K562 (cell line): ENCODE measurements around the gene GRIK1. TPM values are rescaled to one million over a fixed set of nuclear protein-coding genes. Genes with fewer than 3 reads are reported as not detected.

Experiments
- ARID1B ChIP-seq: fragments of 450-650 bp; IDR thresholded peaks from 2 replicates; pipeline ENCODE4 v1.6.1; 2016; ENCODE audit warnings: antibody characterized with exemption, mild to moderate bottlenecking, inconsistent platforms
- CSDE1 ChIP-seq, 2 experiments: fragments of 450-650 bp; IDR thresholded peaks; 2 replicates each; pipeline ENCODE4 v1.6.1; 2016; ENCODE audit warnings: mild to moderate bottlenecking in 1 of 2
- HOXB6 ChIP-seq: fragments of 250-450 bp; sonication (Bioruptor Pico); IDR thresholded peaks from 2 replicates; pipeline ENCODE4 v1.5.1; 2022; ENCODE audit warnings: mild to moderate bottlenecking, borderline replicate concordance
- KLF6 ChIP-seq: fragments of 250-450 bp; sonication (Bioruptor Pico); IDR thresholded peaks from 2 replicates; pipeline ENCODE4 v1.4.0; 2020; ENCODE audit warnings: mild to moderate bottlenecking, moderate library complexity, borderline replicate concordance
- SETDB1 ChIP-seq: IDR thresholded peaks from one replicate; pipeline ENCODE4 v1.6.1; 2012; ENCODE audit warnings: low read length, control low read depth, inconsistent platforms
- STAG1 ChIP-seq: sonication (generic); formaldehyde crosslinking; IDR thresholded peaks from 2 replicates; pipeline ENCODE4 v1.5.0; 2020; ENCODE audit warnings: missing genetic modification reagents, borderline replicate concordance
- ZNF23 ChIP-seq: fragments of 250-450 bp; sonication (Bioruptor Pico); IDR thresholded peaks from 2 replicates; pipeline ENCODE4 v1.4.0; 2020; ENCODE audit warnings: mild to moderate bottlenecking
- polyA plus RNA-seq, 8 experiments: library from polyadenylated mRNA; depleted of rRNA in 4 of 8; stranded (reverse) in 5 of 8; unstranded in 3 of 8; fragments of >200 nt; fragmentation: Nextera tagmentation in 2 of 8; fragmentation: Illumina TruSeq in 1 of 8; extraction: Ambion mirVana in 2 of 8; extraction: Trizol in 1 of 8; gene quantifications; 2 replicates each; pipeline versions ENCODE4 v1.2.1 to v1.2.3, GENCODE V29; 2011 to 2014; ENCODE audit warnings: inconsistent platforms in 1 of 8, missing spikeins in 1 of 8
- total RNA-seq, 7 experiments: library from RNA; depleted of rRNA in 6 of 7; stranded (reverse); fragments of >200 nt in 6 of 7; fragmentation: Illumina TruSeq in 2 of 7; extraction: Trizol in 2 of 7; gene quantifications; 2 replicates each; pipeline versions ENCODE4 v1.2.1 to v1.2.3, GENCODE V29; 2011 to 2021; ENCODE audit warnings: low replicate concordance in 1 of 7
- TF ChIP-seq, protein P1 (sequence below): fragments of 450-650 bp; IDR thresholded peaks from 2 replicates; pipeline ENCODE4 v1.6.1; 2016; ENCODE audit warnings: mild to moderate bottlenecking, moderate library complexity
- TF ChIP-seq, protein P2 (sequence below), 2 experiments: fragments of 450-650 bp in 1 of 2; sonication (generic) in 1 of 2; formaldehyde crosslinking in 1 of 2; IDR thresholded peaks in 1 of 2; conservative IDR thresholded peaks in 1 of 2; 2 replicates each; pipeline versions ENCODE4 v1.6.1 to v1.8.1; 2016 to 2023; ENCODE audit warnings: mild to moderate bottlenecking in 2 of 2, moderate library complexity in 2 of 2, inconsistent platforms in 1 of 2, missing genetic modification reagents in 1 of 2
- TF ChIP-seq, protein P3 (sequence below): sonication (generic); formaldehyde crosslinking; IDR thresholded peaks from 2 replicates; pipeline ENCODE4 v1.8.0; 2022; ENCODE audit warnings: mild to moderate bottlenecking, missing genetic modification reagents, borderline replicate concordance
- TF ChIP-seq, protein P4 (sequence below): fragments of 450-650 bp; formaldehyde crosslinking; conservative IDR thresholded peaks from 2 replicates; pipeline ENCODE4 v1.4.0; 2022; ENCODE audit warnings: mild to moderate bottlenecking, missing genetic modification characterization

Gene GRIK1
- total and polyA plus RNA-seq, 9 of the 15 experiments (the other 6 are each of a cell fraction or from before 2014, with no cell fraction given), result 0.17 to 2.8 (median 0.53) TPM

DNA sequence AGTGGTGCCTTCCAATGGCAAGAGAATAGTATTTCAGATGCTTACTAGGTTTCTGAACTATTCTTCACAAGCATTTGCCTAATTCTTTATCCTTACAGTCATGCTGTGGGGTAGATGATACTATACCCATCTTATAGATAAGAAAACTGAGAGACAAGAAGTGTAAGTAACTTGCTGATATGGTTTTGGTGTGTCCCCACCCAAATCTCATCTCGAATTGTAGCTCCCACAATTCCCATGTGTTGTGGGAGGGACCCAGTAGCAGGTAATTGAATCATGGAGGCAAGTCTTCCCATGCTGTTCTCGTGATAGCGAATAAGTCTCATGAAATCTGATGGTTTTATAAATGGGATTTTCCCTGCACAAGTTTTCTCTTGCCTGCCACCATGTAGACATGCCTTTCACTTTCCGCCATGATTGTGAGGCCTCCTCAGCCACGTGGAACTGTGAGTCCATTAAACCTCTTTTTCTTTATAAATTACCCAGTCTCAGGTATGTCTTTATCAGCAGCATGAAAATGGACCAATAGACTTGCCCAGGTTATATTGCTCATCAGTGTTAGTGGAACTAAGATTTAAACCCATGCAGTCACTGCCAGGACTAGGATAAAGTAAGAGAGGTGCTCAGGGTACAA is 298.7 kb downstream of the GRIK1 start (continued):
- TF ChIP-seq, protein P1, sequence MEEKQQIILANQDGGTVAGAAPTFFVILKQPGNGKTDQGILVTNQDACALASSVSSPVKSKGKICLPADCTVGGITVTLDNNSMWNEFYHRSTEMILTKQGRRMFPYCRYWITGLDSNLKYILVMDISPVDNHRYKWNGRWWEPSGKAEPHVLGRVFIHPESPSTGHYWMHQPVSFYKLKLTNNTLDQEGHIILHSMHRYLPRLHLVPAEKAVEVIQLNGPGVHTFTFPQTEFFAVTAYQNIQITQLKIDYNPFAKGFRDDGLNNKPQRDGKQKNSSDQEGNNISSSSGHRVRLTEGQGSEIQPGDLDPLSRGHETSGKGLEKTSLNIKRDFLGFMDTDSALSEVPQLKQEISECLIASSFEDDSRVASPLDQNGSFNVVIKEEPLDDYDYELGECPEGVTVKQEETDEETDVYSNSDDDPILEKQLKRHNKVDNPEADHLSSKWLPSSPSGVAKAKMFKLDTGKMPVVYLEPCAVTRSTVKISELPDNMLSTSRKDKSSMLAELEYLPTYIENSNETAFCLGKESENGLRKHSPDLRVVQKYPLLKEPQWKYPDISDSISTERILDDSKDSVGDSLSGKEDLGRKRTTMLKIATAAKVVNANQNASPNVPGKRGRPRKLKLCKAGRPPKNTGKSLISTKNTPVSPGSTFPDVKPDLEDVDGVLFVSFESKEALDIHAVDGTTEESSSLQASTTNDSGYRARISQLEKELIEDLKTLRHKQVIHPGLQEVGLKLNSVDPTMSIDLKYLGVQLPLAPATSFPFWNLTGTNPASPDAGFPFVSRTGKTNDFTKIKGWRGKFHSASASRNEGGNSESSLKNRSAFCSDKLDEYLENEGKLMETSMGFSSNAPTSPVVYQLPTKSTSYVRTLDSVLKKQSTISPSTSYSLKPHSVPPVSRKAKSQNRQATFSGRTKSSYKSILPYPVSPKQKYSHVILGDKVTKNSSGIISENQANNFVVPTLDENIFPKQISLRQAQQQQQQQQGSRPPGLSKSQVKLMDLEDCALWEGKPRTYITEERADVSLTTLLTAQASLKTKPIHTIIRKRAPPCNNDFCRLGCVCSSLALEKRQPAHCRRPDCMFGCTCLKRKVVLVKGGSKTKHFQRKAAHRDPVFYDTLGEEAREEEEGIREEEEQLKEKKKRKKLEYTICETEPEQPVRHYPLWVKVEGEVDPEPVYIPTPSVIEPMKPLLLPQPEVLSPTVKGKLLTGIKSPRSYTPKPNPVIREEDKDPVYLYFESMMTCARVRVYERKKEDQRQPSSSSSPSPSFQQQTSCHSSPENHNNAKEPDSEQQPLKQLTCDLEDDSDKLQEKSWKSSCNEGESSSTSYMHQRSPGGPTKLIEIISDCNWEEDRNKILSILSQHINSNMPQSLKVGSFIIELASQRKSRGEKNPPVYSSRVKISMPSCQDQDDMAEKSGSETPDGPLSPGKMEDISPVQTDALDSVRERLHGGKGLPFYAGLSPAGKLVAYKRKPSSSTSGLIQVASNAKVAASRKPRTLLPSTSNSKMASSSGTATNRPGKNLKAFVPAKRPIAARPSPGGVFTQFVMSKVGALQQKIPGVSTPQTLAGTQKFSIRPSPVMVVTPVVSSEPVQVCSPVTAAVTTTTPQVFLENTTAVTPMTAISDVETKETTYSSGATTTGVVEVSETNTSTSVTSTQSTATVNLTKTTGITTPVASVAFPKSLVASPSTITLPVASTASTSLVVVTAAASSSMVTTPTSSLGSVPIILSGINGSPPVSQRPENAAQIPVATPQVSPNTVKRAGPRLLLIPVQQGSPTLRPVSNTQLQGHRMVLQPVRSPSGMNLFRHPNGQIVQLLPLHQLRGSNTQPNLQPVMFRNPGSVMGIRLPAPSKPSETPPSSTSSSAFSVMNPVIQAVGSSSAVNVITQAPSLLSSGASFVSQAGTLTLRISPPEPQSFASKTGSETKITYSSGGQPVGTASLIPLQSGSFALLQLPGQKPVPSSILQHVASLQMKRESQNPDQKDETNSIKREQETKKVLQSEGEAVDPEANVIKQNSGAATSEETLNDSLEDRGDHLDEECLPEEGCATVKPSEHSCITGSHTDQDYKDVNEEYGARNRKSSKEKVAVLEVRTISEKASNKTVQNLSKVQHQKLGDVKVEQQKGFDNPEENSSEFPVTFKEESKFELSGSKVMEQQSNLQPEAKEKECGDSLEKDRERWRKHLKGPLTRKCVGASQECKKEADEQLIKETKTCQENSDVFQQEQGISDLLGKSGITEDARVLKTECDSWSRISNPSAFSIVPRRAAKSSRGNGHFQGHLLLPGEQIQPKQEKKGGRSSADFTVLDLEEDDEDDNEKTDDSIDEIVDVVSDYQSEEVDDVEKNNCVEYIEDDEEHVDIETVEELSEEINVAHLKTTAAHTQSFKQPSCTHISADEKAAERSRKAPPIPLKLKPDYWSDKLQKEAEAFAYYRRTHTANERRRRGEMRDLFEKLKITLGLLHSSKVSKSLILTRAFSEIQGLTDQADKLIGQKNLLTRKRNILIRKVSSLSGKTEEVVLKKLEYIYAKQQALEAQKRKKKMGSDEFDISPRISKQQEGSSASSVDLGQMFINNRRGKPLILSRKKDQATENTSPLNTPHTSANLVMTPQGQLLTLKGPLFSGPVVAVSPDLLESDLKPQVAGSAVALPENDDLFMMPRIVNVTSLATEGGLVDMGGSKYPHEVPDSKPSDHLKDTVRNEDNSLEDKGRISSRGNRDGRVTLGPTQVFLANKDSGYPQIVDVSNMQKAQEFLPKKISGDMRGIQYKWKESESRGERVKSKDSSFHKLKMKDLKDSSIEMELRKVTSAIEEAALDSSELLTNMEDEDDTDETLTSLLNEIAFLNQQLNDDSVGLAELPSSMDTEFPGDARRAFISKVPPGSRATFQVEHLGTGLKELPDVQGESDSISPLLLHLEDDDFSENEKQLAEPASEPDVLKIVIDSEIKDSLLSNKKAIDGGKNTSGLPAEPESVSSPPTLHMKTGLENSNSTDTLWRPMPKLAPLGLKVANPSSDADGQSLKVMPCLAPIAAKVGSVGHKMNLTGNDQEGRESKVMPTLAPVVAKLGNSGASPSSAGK, result no peak
- TF ChIP-seq ZNF23 (CRISPR knock-in tag) (no peak), STAG1 (no peak), SETDB1 (no peak), HOXB6 (CRISPR knock-in tag) (no peak), CSDE1 (IDR thresholded peaks at IDR 0.05) (no peak), ARID1B (0 out of 2 replicates have a peak, but pooled peaks have one; percentile 20), KLF6 (CRISPR knock-in tag) (peak; percentile 43; the same call in 1 of the 2 replicates)
- TF ChIP-seq, protein P2, sequence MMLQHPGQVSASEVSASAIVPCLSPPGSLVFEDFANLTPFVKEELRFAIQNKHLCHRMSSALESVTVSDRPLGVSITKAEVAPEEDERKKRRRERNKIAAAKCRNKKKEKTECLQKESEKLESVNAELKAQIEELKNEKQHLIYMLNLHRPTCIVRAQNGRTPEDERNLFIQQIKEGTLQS (IDR thresholded peaks at IDR 0.05), result no peak
- TF ChIP-seq, protein P2 (CRISPR knock-in tag; conservative IDR thresholded peaks at IDR 0.05), result no peak
- TF ChIP-seq, protein P3, sequence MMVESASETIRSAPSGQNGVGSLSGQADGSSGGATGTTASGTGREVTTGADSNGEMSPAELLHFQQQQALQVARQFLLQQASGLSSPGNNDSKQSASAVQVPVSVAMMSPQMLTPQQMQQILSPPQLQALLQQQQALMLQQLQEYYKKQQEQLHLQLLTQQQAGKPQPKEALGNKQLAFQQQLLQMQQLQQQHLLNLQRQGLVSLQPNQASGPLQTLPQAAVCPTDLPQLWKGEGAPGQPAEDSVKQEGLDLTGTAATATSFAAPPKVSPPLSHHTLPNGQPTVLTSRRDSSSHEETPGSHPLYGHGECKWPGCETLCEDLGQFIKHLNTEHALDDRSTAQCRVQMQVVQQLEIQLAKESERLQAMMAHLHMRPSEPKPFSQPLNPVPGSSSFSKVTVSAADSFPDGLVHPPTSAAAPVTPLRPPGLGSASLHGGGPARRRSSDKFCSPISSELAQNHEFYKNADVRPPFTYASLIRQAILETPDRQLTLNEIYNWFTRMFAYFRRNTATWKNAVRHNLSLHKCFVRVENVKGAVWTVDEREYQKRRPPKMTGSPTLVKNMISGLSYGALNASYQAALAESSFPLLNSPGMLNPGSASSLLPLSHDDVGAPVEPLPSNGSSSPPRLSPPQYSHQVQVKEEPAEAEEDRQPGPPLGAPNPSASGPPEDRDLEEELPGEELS (CRISPR knock-in tag), result no peak
- TF ChIP-seq, protein P4, sequence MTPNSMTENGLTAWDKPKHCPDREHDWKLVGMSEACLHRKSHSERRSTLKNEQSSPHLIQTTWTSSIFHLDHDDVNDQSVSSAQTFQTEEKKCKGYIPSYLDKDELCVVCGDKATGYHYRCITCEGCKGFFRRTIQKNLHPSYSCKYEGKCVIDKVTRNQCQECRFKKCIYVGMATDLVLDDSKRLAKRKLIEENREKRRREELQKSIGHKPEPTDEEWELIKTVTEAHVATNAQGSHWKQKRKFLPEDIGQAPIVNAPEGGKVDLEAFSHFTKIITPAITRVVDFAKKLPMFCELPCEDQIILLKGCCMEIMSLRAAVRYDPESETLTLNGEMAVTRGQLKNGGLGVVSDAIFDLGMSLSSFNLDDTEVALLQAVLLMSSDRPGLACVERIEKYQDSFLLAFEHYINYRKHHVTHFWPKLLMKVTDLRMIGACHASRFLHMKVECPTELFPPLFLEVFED (CRISPR knock-in tag), result no peak
